GM23338 (cell line): ENCODE data around the gene LGALS1. TPM values are rescaled to one million over a fixed set of nuclear protein-coding genes. Genes with fewer than 3 reads are reported as not detected.
"Not testable (repeated sequence)": the region's sequence is repeated elsewhere in the genome, so short reads cannot be mapped to it uniquely, and the experiment has no call there.

ENCODE experiments used
- ATAC-seq: fragments of 200-7000 bp; cut with Tn5 transposase; 3 replicates; pipeline ENCODE4 v1.9.1; 2020
- DNase-seq: peaks from one replicate; pipeline ENCODE4 v3.0.0-alpha.2; 2015; ENCODE audit warnings: low spot score
- H2AFZ ChIP-seq: fragments of 200-600 bp; sonication (generic); 2 replicates; pipeline ENCODE4 v1.8.0; 2016; ENCODE audit warnings: antibody characterized with exemption, mild to moderate bottlenecking, moderate library complexity
- H3F3A ChIP-seq: fragments of 200-600 bp; sonication (generic); replicated peaks from 2 replicates; pipeline ENCODE4 v1.8.0; 2017; ENCODE audit warnings: antibody characterized with exemption, mixed run types, low read depth
- H3K27ac ChIP-seq: fragments of 200-600 bp; sonication (generic); 2 replicates; pipeline ENCODE4 v1.6.1; 2016; ENCODE audit warnings: low read depth
- H3K27me3 ChIP-seq: fragments of 200-600 bp; sonication (generic); 2 replicates; pipeline ENCODE4 v1.8.0; 2016; ENCODE audit warnings: mild to moderate bottlenecking, mixed run types, moderate library complexity; ENCODE audit not compliant: insufficient read depth
- H3K36me3 ChIP-seq: fragments of 200-600 bp; sonication (generic); 2 replicates; pipeline ENCODE4 v1.8.0; 2016; ENCODE audit warnings: mild to moderate bottlenecking; ENCODE audit not compliant: insufficient read depth
- H3K4me1 ChIP-seq: fragments of 200-600 bp; sonication (generic); 2 replicates; pipeline ENCODE4 v1.8.0; 2016; ENCODE audit warnings: mild to moderate bottlenecking, moderate library complexity; ENCODE audit not compliant: insufficient read depth
- H3K4me2 ChIP-seq: fragments of 200-600 bp; sonication (generic); 2 replicates; pipeline ENCODE4 v1.7.1; 2017; ENCODE audit warnings: mixed run types
- H3K4me3 ChIP-seq: fragments of 200-600 bp; sonication (generic); 2 replicates; pipeline ENCODE4 v1.6.1; 2016; ENCODE audit warnings: mixed run types
- H3K79me2 ChIP-seq: fragments of 200-600 bp; sonication (generic); replicated peaks from 2 replicates; pipeline ENCODE4 v1.8.0; 2017; ENCODE audit warnings: mild to moderate bottlenecking; ENCODE audit not compliant: insufficient read depth
- H3K9me2 ChIP-seq: fragments of 200-600 bp; sonication (generic); 2 replicates; pipeline ENCODE4 v1.8.0; 2017; ENCODE audit not compliant: insufficient read depth
- H4K20me1 ChIP-seq: fragments of 200-600 bp; sonication (generic); replicated peaks from 2 replicates; pipeline ENCODE4 v1.8.0; 2017; ENCODE audit warnings: mild to moderate bottlenecking; ENCODE audit not compliant: insufficient read depth
- H3K27ac Mint-ChIP-seq: 2 replicates; pipeline ENCODE4 v1.8.0; 2020; ENCODE audit warnings: inconsistent platforms, mild to moderate bottlenecking, moderate library complexity, mixed read lengths
- H3K27me3 Mint-ChIP-seq: 3 replicates; pipeline ENCODE4 v1.8.0; 2022; ENCODE audit warnings: low read depth, mild to moderate bottlenecking, moderate library complexity, mixed read lengths, inconsistent platforms; ENCODE audit not compliant: insufficient read depth, poor library complexity
- H3K36me3 Mint-ChIP-seq: 3 replicates; pipeline ENCODE4 v1.8.0; 2021; ENCODE audit warnings: low read depth, mild to moderate bottlenecking, inconsistent platforms, moderate library complexity, mixed read lengths
- H3K4me1 Mint-ChIP-seq: 3 replicates; pipeline ENCODE4 v1.8.0; 2020; ENCODE audit warnings: mild to moderate bottlenecking, inconsistent platforms, mixed read lengths
- H3K4me3 Mint-ChIP-seq: 3 replicates; pipeline ENCODE4 v1.8.0; 2021; ENCODE audit warnings: moderate library complexity, mild to moderate bottlenecking, inconsistent platforms, mixed read lengths
- H3K9me3 Mint-ChIP-seq: 3 replicates; pipeline ENCODE4 v1.8.0; 2020; ENCODE audit warnings: moderate library complexity, mild to moderate bottlenecking, inconsistent platforms, mixed read lengths
- EZH2phosphoT487 ChIP-seq: fragments of 200-600 bp; sonication (generic); IDR thresholded peaks from one replicate; pipeline ENCODE4 v1.8.1; 2018; ENCODE audit warnings: antibody characterized with exemption; ENCODE audit not compliant: unreplicated experiment
- NANOG ChIP-seq: IDR thresholded peaks from 2 replicates; pipeline ENCODE4 v1.6.1; 2016; ENCODE audit warnings: antibody characterized with exemption, borderline replicate concordance
- POLR2AphosphoS5 ChIP-seq: IDR thresholded peaks from 2 replicates; pipeline ENCODE4 v1.6.1; 2016; ENCODE audit warnings: antibody characterized with exemption, low read depth
- STAT1 ChIP-seq: IDR thresholded peaks from one replicate; pipeline ENCODE4 v1.6.1; 2016; ENCODE audit warnings: antibody characterized with exemption; ENCODE audit not compliant: unreplicated experiment
- ZNF331 ChIP-seq: fragments of 250-450 bp; sonication (Bioruptor Pico); IDR thresholded peaks from 2 replicates; pipeline ENCODE4 v1.5.0; 2020; ENCODE audit warnings: low read depth, mild to moderate bottlenecking, moderate library complexity
- polyA plus RNA-seq: library from polyadenylated mRNA; unstranded; fragments of >200 nt; fragmentation: Nextera tagmentation; extraction: Ambion mirVana; gene quantifications from 2 replicates; pipeline ENCODE4 v1.2.1, GENCODE V29; 2016
- total RNA-seq: library from RNA; depleted of rRNA; stranded (reverse); fragments of >200 nt; shearing (Covaris generic); gene quantifications from 2 replicates; pipeline ENCODE4 v1.2.3, GENCODE V29; 2014
- TF ChIP-seq, protein P1 (sequence below): IDR thresholded peaks from 2 replicates; pipeline ENCODE4 v1.6.1; 2016; ENCODE audit warnings: antibody characterized with exemption

LGALS1 gene
- total and polyA plus RNA-seq, 2 experiments from 2014 or later, result 31.2 to 62.5 TPM

DNA sequence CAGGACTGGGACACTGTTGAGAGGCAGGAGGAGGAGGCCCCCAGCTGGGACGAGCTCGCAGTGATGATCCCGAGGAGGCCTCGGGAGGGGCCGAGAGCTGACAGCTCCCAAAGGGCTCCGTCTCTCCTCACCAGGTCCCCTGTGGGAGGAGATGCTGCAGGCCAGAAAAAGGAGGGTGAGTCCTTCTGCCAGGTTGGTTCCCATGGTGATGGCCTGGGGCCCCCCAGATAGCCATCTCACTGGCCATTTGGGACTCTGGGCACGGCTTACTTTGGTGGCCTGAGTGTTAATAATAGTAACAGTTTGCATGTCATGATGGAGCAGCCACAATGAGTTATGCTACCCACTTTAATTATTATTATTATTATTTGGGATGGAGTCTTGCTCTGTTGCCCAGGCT, 40.3 kb downstream of the LGALS1 start:
- no peak for DNase-seq
- no peaks in the 10 kb centered on the region for H3K4me1 Mint-ChIP-seq
- H3K4me3 Mint-ChIP-seq, result no peak overlapping the region
- no peak for ATAC-seq
- TF ChIP-seq EZH2phosphoT487 (no peak), STAT1 (no peak), NANOG (no peak)
- no peaks in the 10 kb centered on the region for H3K9me3 Mint-ChIP-seq
- no peaks in the 10 kb centered on the region for H3K9me2 ChIP-seq
- peaks cover 14% of the 10 kb centered on the region for H3K27me3 Mint-ChIP-seq
- no peaks in the 10 kb centered on the region for H3K79me2 ChIP-seq
- H3K4me2 ChIP-seq, result no peak overlapping the region
- H3K27ac Mint-ChIP-seq, result no peak overlapping the region
- H4K20me1 ChIP-seq, result no peaks in the 10 kb centered on the region; the same call in 1 of the 2 replicates
- H3K36me3 Mint-ChIP-seq, result peaks cover 42% of the 10 kb centered on the region
- H3K27me3 ChIP-seq, result no peaks in the 10 kb centered on the region
- H3K4me1 ChIP-seq, result no peaks in the 10 kb centered on the region
- H3K36me3 ChIP-seq, result peaks cover 4% of the 10 kb centered on the region; the same call in 1 of the 2 replicates
- H2AFZ ChIP-seq, result no peak overlapping the region
- no peaks in the 10 kb centered on the region for H3F3A ChIP-seq
- no peak overlapping the region for H3K4me3 ChIP-seq
- no peak overlapping the region for H3K27ac ChIP-seq

DNA sequence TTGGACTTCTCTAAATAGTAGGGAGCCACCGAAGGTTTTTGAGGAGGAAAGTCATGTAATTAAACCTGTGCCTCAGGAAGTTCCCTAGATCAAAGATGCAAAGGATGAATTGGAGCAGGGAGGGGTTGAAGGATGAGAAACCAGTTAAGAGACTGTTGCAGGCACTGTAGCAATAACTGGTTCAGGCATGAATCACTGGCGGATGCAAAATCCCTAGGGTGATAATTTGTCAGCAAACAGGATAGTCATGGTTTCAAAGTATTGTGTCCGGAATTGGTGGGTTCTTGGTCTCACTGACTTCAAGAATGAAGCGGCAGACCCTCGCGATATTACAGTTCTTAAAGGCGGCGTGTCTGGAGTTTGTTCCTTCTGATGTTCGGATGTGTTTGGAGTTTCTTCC, 41.3 kb downstream of the LGALS1 start:
- H3K27me3 ChIP-seq, result no peaks in the 10 kb centered on the region
- no peak for ATAC-seq

DNA sequence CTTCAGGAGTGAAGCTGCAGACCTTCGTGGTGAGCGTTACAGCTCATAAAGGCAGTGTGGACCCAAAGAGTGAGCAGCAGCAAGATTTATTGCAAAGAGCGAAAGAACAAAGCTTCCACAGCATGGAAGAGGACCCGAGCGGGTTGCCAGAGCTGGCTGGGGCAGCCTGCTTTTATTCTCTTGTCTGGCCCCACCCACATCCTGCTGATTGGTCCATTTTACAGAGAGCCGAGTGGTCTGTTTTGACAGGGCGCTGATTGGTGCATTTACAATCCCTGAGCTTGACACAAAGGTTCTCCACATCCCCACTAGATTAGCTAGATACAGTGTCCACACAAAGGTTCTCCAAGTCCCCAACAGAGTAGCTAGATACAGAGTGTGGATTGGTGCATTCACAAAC, 41.8 kb downstream of the LGALS1 start:
- not testable (repeated sequence) for H3K9me2 ChIP-seq, H3K4me2 ChIP-seq, H4K20me1 ChIP-seq, DNase-seq, H2AFZ ChIP-seq, H3K79me2 ChIP-seq, H3K36me3 ChIP-seq, H3K4me3 ChIP-seq, H3K4me1 Mint-ChIP-seq, H3K9me3 Mint-ChIP-seq, H3K27me3 ChIP-seq, H3F3A ChIP-seq, H3K27ac ChIP-seq, ATAC-seq, H3K4me3 Mint-ChIP-seq, H3K4me1 ChIP-seq, H3K27ac Mint-ChIP-seq
- H3K36me3 Mint-ChIP-seq, result peaks cover 41% of the 10 kb centered on the region
- peaks cover 20% of the 10 kb centered on the region for H3K27me3 Mint-ChIP-seq

More for the DNA sequence above, 41.3 kb downstream of the LGALS1 start:
- no peak overlapping the region; the same call in 2 of the 3 replicates for H3K4me3 Mint-ChIP-seq
- no peaks in the 10 kb centered on the region for H3K9me2 ChIP-seq
- no peaks in the 10 kb centered on the region for H3K9me3 Mint-ChIP-seq
- peaks cover 43% of the 10 kb centered on the region for H3K36me3 Mint-ChIP-seq
- no peak overlapping the region for H2AFZ ChIP-seq
- H3K36me3 ChIP-seq, result peaks cover 4% of the 10 kb centered on the region; the same call in 1 of the 2 replicates
- TF ChIP-seq ZNF331 (CRISPR knock-in tag) (no peak), STAT1 (no peak), NANOG (no peak), POLR2AphosphoS5 (no peak)
- TF ChIP-seq, protein P1, sequence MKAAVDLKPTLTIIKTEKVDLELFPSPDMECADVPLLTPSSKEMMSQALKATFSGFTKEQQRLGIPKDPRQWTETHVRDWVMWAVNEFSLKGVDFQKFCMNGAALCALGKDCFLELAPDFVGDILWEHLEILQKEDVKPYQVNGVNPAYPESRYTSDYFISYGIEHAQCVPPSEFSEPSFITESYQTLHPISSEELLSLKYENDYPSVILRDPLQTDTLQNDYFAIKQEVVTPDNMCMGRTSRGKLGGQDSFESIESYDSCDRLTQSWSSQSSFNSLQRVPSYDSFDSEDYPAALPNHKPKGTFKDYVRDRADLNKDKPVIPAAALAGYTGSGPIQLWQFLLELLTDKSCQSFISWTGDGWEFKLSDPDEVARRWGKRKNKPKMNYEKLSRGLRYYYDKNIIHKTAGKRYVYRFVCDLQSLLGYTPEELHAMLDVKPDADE, result no peak
- no peaks in the 10 kb centered on the region for H3K4me1 ChIP-seq
- no peaks in the 10 kb centered on the region for H3K4me1 Mint-ChIP-seq
- H3F3A ChIP-seq, result no peaks in the 10 kb centered on the region
- peaks cover 20% of the 10 kb centered on the region for H3K27me3 Mint-ChIP-seq
- no peak overlapping the region for H3K4me3 ChIP-seq
- H3K27ac ChIP-seq, result no peak overlapping the region
- no peaks in the 10 kb centered on the region; the same call in 1 of the 2 replicates for H4K20me1 ChIP-seq
- no peak overlapping the region for H3K27ac Mint-ChIP-seq
- H3K4me2 ChIP-seq, result no peak overlapping the region
- DNase-seq, result no peak
- no peaks in the 10 kb centered on the region for H3K79me2 ChIP-seq

DNA sequence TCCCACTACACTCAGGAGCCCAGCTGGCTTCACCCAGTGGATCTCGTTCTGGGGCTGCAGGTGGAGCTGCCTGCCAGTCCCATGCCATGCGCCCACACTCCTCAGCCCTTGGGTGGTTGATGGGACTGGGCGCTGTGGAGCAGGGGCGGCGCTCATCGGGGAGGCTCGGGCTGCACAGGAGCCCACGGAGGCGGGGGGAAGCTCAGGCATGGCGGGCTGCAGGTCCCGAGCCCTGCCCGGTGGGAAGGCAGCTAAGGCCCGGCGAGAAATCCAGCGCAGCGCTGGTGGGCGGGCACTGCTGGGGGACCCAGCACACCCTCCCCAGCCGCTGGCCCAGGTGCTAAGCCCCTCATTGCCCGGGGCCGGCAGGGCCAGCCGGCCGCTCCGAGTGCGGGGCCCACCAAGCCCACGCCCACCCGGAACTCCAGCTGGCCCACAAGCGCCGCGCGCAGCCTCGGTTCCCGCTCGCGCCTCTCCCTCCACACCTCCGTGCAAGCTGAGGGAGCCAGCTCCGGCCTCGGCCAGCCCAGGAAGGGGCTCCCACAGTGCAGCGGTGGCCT, 42.4 kb downstream of the LGALS1 start:
- H3K4me3 ChIP-seq, H3K27ac Mint-ChIP-seq, DNase-seq, H3K4me1 ChIP-seq, H3K27ac ChIP-seq, H3F3A ChIP-seq, H3K4me1 Mint-ChIP-seq, H2AFZ ChIP-seq, H4K20me1 ChIP-seq, H3K36me3 ChIP-seq, H3K27me3 ChIP-seq, ATAC-seq, H3K9me3 Mint-ChIP-seq, H3K9me2 ChIP-seq, H3K79me2 ChIP-seq, H3K4me3 Mint-ChIP-seq, H3K4me2 ChIP-seq: not testable (repeated sequence)
- H3K36me3 Mint-ChIP-seq, result peaks cover 46% of the 10 kb centered on the region
- H3K27me3 Mint-ChIP-seq, result peaks cover 20% of the 10 kb centered on the region
